HG03354 (cell line): ENCODE results near the gene IGSF21.

Source experiments
- ATAC-seq: cut with Tn5 transposase; IDR thresholded peaks from one replicate; pipeline ENCODE4 v1.9.1; 2021; ENCODE audit warnings: mild to moderate bottlenecking; ENCODE audit not compliant: unreplicated experiment, poor library complexity, severe bottlenecking

Gene IGSF21

DNA sequence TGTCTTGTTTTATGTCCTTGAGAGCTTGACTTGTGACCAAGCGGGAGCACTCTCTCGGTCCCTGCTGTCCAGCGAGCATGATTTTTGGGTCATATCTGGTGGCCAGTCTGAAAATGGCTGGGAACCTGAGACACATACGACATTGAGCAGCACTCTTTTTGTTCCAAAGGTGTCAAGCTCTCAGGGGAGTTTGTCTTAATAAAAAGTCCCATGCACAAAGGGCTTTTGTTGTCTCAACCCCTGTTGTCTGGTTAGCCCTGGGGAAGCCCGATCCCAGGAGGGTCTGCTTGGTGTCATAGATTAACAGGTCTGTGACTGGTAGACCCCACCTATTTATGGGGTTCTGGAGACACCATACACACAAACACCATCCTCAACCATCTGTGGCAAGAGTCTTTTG lies 315.4 kb downstream of the IGSF21 start:
- ATAC-seq: no peak

DNA sequence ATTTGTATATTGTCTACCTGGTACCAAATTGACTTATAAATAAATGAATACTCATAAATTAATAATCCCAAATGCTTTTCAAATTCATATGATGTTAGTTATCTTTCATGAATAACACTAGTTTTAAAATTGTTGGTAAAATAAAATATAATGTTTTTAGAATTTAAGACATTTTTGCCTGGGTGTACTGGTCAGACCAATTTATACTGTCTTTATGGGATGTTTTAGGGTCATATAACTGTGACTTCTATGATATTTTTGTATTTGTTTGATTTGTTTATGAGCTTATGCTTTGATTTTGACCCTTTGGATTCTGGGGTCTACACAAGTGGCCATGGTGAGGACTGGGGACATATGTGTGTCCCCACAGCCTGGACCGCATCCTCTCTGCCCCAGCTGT lies 319.0 kb downstream of the IGSF21 start:
- no peak for ATAC-seq
